GDM1 (cell line): Measurements from ENCODE around the gene CD2AP.
"Not testable (repeated sequence)": the region's sequence is repeated elsewhere in the genome, so short reads cannot be mapped to it uniquely, and the experiment has no call there.

Source experiments
- DNase-seq: peaks from one replicate; lab custom pipeline; 2025; lab: John Stamatoyannopoulos, UW

The CD2AP gene, protein sequence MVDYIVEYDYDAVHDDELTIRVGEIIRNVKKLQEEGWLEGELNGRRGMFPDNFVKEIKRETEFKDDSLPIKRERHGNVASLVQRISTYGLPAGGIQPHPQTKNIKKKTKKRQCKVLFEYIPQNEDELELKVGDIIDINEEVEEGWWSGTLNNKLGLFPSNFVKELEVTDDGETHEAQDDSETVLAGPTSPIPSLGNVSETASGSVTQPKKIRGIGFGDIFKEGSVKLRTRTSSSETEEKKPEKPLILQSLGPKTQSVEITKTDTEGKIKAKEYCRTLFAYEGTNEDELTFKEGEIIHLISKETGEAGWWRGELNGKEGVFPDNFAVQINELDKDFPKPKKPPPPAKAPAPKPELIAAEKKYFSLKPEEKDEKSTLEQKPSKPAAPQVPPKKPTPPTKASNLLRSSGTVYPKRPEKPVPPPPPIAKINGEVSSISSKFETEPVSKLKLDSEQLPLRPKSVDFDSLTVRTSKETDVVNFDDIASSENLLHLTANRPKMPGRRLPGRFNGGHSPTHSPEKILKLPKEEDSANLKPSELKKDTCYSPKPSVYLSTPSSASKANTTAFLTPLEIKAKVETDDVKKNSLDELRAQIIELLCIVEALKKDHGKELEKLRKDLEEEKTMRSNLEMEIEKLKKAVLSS

DNA sequence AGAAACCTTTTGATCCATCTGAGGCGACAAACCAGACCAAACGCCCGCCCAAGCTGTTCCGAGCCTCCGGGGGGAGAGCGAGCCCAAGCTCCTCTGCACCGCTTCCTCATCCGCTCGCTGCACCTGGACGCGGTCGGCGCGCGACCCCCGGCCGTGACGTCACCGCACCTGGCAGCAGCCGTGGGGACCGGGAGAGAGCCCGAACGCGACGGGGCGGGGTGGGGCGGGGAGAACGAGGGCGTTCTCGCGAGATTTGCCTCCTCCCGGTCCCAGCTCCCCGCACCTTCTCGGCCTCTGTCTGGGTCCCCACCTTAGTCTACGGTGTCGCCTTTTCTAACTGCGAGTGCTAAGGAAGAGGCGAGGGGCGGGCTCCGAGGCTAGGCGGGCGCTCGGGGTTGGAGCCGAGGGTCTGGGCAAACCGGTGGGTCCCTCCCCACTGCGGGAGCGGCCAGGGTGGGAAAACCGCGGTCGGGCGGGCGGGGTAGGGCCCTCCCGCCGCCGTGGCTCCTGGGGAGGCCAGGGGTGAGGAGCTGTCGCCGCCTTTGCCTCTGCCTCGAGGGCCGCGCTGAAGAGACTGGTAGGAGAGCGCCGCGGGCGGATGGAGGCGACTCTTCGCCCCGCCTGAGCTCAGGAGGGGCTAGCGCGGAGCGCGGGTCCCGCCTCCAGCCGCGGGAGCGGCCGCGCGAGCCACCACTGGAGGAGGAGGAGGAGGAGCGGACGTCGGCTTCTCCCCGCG is at the start of gene CD2AP:
Gene CD2AP, plus strand, starts transcription at position 293 of the 736 bp plus-strand sequence. CDS start 456 bp downstream, outside the sequence.
- DNase-seq, result peak; percentile 85

DNA sequence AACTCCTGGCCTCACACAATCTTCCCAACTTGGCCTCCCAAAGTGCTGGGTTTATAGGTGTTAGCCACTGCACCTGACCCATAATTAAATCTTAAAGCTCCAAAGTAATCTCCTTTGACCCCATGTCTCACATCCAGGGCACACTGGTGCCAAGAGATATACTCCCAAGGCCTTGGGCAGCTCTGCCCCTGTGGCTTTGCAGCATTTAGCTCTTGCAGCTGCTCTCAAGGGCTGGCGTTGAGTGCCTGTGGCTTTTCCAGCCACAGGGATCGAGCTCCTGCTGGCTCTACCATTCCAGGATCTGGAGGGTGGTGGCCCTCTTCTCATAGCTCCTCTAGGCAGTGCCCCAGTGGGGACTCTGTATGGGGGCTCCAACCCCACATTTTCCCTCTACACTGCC is 49.3 kb upstream of the CD2AP start:
- no peak for DNase-seq

DNA sequence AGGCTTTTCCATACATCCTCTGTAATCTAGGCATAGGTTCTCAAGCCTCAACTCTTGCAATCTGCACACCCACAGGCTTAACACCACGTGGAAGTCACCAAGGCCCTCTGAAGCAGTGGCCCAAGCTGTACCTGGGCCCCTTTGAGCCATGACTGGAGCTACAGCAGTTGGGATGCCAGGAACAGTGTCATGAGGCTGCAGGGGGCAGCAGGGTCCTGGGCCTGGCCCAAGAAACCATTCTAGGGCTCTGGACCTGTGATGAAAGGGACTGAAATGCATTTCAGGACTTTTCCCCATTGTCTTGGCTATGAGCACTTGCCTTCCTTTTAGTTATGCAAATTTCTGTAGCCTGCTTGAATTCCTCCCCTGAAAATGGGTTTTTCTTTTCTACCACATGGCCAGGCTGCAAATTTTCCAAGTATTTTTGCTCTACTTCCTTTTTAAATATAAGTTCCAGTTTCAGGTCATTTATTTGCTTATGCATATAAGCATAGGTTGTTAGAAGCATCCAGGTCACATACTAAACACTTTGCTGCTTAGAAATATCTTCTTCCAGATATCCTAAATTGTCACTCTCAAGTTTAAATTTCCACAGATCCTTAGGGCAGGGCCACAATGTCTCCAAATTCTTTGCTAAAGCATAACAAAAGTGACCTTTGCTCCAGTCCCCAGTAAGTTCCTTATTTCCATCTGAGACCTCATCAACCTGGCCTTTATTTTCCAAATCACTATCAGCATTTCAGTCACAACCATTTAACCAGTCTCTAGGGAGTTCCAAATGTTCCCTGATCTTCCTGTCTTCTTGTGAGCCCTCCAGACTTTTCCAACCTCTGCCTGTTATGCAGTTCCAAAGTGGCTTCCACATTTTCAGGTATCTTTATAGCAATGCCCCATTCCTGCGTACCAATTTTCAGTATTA is 48.6 kb upstream of the CD2AP start:
- DNase-seq, result no peak

GRCh38 chr6:47434372-47435253 is 43.0 kb upstream of the CD2AP start:
- no peak for DNase-seq

GRCh38 chr6:47435254-47435612 is 42.4 kb upstream of the CD2AP start:
- DNase-seq, result no peak

- no peak for DNase-seq
Observed at GRCh38 chr6:47437592-47437991, 40.0 kb upstream of the CD2AP start.

GRCh38 chr6:47438481-47439347 is 38.9 kb upstream of the CD2AP start:
- no peak for DNase-seq

DNA sequence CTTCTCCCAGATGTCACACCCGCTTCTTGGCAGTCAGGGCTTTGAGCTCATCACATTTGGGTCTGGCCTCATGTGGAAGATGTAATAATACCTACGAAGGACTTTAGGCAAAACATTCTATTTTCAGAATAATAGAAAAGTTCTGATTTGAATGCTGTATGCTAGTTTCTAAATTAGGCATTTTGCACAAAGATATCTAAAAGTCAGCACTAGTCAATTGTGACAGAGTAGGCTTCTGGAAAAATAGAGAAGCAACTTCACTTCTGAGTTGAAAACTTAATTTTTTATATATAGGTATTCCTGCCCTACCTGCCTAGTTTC is 38.3 kb upstream of the CD2AP start:
- no peak for DNase-seq

DNA sequence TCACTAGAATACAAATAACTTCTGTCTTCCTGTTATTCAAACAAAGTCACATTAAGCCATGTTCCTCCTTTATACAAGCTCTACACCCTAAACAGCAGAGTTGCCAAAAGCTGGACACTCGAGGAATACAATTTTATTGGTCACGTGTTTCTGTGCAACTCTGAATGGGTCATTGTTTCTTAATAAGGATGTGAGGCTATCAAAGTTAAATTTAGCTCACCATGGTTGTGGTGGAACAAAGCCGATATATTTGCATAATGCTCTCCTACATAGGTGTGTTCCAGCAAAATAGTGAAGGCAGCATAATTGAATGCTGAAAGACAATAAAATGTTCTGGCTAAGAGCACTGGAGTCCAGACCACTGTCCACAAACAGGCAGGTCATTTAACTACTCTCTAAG is 36.9 kb upstream of the CD2AP start:
- no peak for DNase-seq

- DNase-seq, result not testable (repeated sequence)
Observed at GRCh38 chr6:47444964-47445363, 32.6 kb upstream of the CD2AP start.

GRCh38 chr6:47446669-47447330 is 30.8 kb upstream of the CD2AP start:
- no peak for DNase-seq

- no peak for DNase-seq
Observed at GRCh38 chr6:47447722-47448121, 29.9 kb upstream of the CD2AP start.

GRCh38 chr6:47451162-47451561 is 26.4 kb upstream of the CD2AP start:
- no peak for DNase-seq

DNA sequence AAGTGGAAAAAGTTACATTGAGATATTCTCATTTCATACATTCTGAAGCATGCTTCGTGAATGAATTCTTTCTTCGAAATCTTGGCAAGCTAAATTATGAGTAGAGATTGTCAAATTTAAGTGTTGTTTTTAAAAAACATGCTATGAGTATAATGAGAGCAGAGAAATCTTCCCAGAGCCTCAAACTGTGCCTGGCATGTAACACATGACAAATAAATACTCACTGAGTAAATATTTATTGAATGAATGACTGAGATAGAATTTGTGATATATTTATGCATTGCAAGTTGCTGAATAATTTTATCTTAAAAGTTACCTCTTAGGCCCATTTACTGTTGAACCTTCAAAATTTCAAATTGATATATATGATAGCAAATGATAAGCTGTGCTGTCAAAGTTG is 24.7 kb upstream of the CD2AP start:
- DNase-seq, result no peak

- no peak for DNase-seq
Observed at GRCh38 chr6:47453372-47453936, 24.1 kb upstream of the CD2AP start.

DNA sequence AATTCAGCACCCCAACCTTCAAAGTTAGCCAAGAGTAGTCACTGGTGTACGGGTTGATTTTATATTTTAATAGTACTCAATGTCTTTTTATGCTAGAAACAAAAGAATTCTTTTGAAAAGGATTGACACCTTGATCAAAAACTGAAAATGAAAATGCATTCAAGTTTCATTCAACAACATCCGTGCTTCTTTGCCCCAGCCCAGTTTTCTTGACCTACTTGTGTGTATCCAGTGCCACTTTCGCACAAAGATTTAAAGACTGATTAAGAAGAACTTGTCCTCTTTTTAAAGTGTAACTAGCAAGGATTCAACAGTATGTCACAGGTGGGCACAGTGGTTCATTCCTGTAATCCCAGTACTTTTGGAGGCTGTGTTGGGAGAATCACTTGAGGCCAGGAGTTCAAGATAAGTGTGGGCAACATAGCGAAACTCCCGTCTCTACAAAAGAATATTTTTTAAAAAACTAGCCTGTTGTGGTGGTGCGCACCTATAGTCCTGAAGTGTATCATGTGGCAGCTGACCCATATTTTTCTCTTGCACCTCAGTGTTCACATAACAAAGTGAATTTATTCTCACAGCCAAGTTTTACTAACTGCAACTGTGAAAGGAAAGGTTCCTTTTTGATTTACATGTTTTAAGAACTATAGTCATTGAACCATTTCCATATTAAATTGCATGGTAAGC is 22.7 kb upstream of the CD2AP start:
- no peak for DNase-seq

DNA sequence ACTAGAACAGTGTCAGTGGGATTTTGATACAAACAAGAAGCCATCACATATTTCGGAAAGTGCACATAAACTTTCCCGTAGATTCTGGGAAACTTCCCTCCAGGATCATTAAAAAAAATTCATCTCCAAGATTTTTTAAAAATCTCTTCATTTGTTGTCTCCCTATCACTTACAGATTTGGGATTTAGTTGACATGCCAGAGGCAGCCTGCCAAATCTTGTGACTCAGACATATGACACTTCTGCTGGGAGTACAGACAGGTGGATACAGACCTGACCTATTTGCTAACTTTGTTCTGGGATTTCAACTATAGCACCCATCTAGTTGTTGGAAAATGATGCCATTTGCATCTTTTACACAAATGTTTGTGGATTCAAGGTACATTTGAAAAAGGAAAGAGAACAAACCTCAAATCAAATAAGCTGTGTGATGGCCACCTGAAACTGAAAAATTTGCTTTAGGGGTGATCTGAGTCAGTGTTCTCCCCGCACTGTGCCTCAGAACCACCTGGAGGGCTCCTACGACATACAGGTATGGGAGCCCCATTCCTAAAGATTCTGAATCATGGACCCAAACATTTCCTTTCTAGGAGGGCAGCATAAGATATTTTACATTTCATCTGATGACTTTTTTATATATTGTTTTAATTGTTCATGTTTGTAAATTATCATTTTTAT is 21.9 kb upstream of the CD2AP start:
- no peak for DNase-seq

GRCh38 chr6:47456536-47456975 is 21.0 kb upstream of the CD2AP start:
- no peak for DNase-seq
